NB4 (cell line): ENCODE data around the gene ZNF362.

ENCODE experiments used
- MYC ChIP-seq: IDR thresholded peaks from 2 replicates; pipeline ENCODE4 v1.6.1; 2011; ENCODE audit warnings: low read depth, low read length
- POLR2A ChIP-seq: IDR thresholded peaks from 2 replicates; pipeline ENCODE4 v1.6.1; 2011; ENCODE audit warnings: mild to moderate bottlenecking; ENCODE audit not compliant: insufficient read length; ENCODE audit errors: extremely low read depth
- TF ChIP-seq, protein P1 (sequence below): IDR thresholded peaks from 2 replicates; pipeline ENCODE4 v1.6.1; 2011; ENCODE audit warnings: low read depth, low read length
- TF ChIP-seq, protein P2 (sequence below): IDR thresholded peaks from one replicate; pipeline ENCODE4 v1.5.1; 2012; ENCODE audit warnings: low read depth, low read length

DNA sequence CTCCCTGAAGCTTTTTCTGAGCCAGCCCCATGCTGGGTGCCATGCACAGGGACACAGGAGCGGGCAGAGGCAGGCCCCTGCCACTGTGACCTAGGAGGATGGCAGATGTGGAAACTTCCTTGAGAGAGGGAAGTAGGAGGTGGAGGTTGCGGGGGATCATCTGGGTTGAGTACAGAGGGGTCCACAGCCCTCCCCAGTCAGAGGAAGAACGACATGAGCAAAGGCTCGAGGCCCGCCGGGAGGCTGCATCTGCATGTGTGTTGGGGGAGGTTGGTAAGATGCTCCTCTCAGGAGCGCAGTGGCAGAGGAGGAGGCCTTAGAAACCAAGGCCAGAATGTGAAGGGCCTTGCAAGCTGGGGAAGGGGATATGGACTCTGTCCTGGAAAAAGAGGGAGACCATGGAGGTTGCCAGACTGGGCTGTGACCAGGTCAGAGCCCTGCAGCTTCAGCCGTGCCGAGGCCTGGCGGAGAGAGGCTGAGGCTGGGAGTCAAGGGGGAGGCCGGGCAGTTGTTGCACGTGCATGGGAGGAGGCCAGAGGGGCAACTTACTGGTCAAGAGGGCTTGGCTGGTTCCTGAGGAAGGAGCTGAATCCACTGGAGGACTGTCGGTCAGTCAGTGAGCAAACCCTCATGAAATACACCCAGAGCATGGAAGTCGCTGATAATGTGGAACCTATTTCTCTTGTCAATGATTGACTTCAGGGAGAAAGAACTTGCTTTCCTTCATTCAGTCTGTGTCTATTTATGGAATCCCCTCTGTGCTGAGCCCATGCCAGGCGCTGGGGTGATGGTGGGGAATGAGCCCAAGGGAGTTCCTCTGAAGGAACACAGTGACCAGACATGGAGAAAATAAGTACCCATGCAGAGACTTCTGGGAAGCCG is 32.9 kb downstream of the ZNF362 start:
- TF ChIP-seq, protein P1, sequence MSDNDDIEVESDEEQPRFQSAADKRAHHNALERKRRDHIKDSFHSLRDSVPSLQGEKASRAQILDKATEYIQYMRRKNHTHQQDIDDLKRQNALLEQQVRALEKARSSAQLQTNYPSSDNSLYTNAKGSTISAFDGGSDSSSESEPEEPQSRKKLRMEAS = no peak
- TF ChIP-seq, protein P2, sequence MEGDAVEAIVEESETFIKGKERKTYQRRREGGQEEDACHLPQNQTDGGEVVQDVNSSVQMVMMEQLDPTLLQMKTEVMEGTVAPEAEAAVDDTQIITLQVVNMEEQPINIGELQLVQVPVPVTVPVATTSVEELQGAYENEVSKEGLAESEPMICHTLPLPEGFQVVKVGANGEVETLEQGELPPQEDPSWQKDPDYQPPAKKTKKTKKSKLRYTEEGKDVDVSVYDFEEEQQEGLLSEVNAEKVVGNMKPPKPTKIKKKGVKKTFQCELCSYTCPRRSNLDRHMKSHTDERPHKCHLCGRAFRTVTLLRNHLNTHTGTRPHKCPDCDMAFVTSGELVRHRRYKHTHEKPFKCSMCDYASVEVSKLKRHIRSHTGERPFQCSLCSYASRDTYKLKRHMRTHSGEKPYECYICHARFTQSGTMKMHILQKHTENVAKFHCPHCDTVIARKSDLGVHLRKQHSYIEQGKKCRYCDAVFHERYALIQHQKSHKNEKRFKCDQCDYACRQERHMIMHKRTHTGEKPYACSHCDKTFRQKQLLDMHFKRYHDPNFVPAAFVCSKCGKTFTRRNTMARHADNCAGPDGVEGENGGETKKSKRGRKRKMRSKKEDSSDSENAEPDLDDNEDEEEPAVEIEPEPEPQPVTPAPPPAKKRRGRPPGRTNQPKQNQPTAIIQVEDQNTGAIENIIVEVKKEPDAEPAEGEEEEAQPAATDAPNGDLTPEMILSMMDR = no peak
- TF ChIP-seq POLR2A = no peak
- no peak for TF ChIP-seq MYC
